Breast epithelium (tissue), 3 donors: ENCODE measurements around the gene FRK.

ENCODE experiments used
- CTCF ChIP-seq, 3 donors: fragments of 450-650 bp; IDR thresholded peaks; one replicate each; pipeline ENCODE4 v1.5.1; 2016 to 2017; ENCODE audit warnings: antibody characterized with exemption in 3 of 3, mild to moderate bottlenecking in 3 of 3, moderate library complexity in 3 of 3
- POLR2A ChIP-seq: fragments of 450-650 bp; IDR thresholded peaks from one replicate; pipeline ENCODE4 v1.6.1; 2016; ENCODE audit warnings: antibody characterized with exemption, mild to moderate bottlenecking, moderate library complexity

DNA sequence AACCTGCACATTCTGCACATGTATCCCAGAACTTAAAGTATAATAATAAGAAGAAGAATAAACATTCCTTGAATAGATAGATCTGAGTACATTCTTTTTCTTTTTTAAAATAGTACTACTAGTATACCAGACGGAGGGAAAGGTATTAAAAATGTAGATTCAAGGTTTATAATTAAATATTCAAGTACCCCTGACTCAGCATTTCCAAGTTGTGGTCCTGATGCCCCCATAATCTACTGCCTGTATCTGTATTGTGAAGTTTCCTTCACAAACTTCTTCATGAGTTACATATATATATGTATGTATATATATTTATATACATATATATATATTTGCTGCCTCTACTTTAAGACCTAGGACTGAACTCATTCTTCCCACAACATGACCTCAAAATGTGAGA, 14.0 kb downstream of the FRK start:
- TF ChIP-seq CTCF (IDR thresholded peaks at IDR 0.05) (no peak), POLR2A (no peak)
